B cell (primary cell): ENCODE measurements around the gene ANKRD33B. TPM values are rescaled to one million over a fixed set of nuclear protein-coding genes. Genes with fewer than 3 reads are reported as not detected.

ENCODE experiments used
- ATAC-seq: fragments of 200-7000 bp; cut with Tn5 transposase; one replicate; pipeline ENCODE4 v1.10.0; 2021; ENCODE audit warnings: low read depth, mild to moderate bottlenecking, moderate number of reproducible peaks, moderate library complexity
- CTCF ChIA-PET: fragments of 350-600 bp; sonication (Branson Sonifier 250); formaldehyde crosslinking; loops from one replicate; lab custom pipeline; 2021; ENCODE audit warnings: antibody characterized with exemption, inconsistent platforms; lab: Charles Lee
- POLR2A ChIA-PET: fragments of 350-600 bp; sonication (Branson Sonifier 250); formaldehyde crosslinking; loops from one replicate; lab custom pipeline; 2021; ENCODE audit warnings: antibody characterized with exemption; lab: Charles Lee
- DNase-seq: peaks from one replicate; pipeline ENCODE4 v3.0.0; 2013
- H2AFZ ChIP-seq: 2 replicates; pipeline ENCODE4 v1.6.1; 2012; ENCODE audit warnings: mild to moderate bottlenecking, low read depth, low read length; ENCODE audit not compliant: insufficient read depth, poor library complexity, severe bottlenecking
- H3K27ac ChIP-seq, 2 donors: 1 replicate in 1 of 2; 2 replicates in 1 of 2; pipeline ENCODE4 v1.5.1; 2012 to 2013; ENCODE audit warnings: low read length in 2 of 2, mild to moderate bottlenecking in 2 of 2, moderate library complexity in 1 of 2
- H3K27me3 ChIP-seq, 4 experiments: fragments of 200-600 bp in 1 of 4; sonication (generic) in 1 of 4; replicated peaks in 1 of 4; 1 replicate in 2 of 4; 2 replicates in 2 of 4; pipeline versions ENCODE4 v1.6.1 to v1.7.0; 2013 to 2016; ENCODE audit warnings: low read length in 3 of 4, mild to moderate bottlenecking in 2 of 4, mixed read lengths in 1 of 4, moderate library complexity in 1 of 4; ENCODE audit not compliant: insufficient read depth in 4 of 4, control insufficient read depth in 3 of 4; ENCODE audit errors: control extremely low read depth in 1 of 4
- H3K36me3 ChIP-seq, 2 experiments: replicated peaks in 1 of 2; 1 replicate in 1 of 2; 2 replicates in 1 of 2; pipeline versions ENCODE4 v1.6.1 to v1.7.1; 2013; ENCODE audit warnings: low read length in 1 of 2; ENCODE audit not compliant: insufficient read depth in 2 of 2, control insufficient read depth in 1 of 2; ENCODE audit errors: control extremely low read depth in 1 of 2, extremely low read depth in 1 of 2
- H3K4me1 ChIP-seq, 2 donors: fragments of 200-600 bp in 1 of 2; sonication (generic) in 1 of 2; 1 replicate in 1 of 2; 2 replicates in 1 of 2; pipeline versions ENCODE4 v1.5.1 to v1.6.1; 2013 to 2017; ENCODE audit warnings: low read length in 2 of 2; ENCODE audit not compliant: control insufficient read depth in 2 of 2, insufficient read depth in 2 of 2
- H3K4me2 ChIP-seq: replicated peaks from 2 replicates; pipeline ENCODE3; 2012; ENCODE audit warnings: mild to moderate bottlenecking, low read depth, low read length; ENCODE audit not compliant: poor library complexity, severe bottlenecking
- H3K4me3 ChIP-seq, 5 experiments: fragments of 200-600 bp in 1 of 5; sonication (generic) in 1 of 5; 1 replicate in 3 of 5; 2 replicates in 2 of 5; pipeline versions ENCODE4 v1.5.1 to v1.7.0; 2011 to 2016; ENCODE audit warnings: low read length in 4 of 5, mild to moderate bottlenecking in 4 of 5, low read depth in 2 of 5, control low read depth in 1 of 5, moderate library complexity in 1 of 5; ENCODE audit not compliant: insufficient read depth in 1 of 5; ENCODE audit errors: control extremely low read depth in 1 of 5, extremely low read depth in 1 of 5
- H3K79me2 ChIP-seq: fragments of 200-600 bp; sonication (generic); one replicate; pipeline ENCODE4 v1.6.0; 2016; ENCODE audit warnings: low read length; ENCODE audit not compliant: control insufficient read depth, insufficient read depth
- H3K9ac ChIP-seq: fragments of 200-600 bp; sonication (generic); 2 replicates; pipeline ENCODE4 v1.6.1; 2017; ENCODE audit warnings: mild to moderate bottlenecking, low read length, moderate library complexity
- H3K9me3 ChIP-seq, 3 donors: one replicate each; pipeline versions ENCODE4 v1.6.1 to v1.7.1; 2013; ENCODE audit warnings: low read length in 2 of 3; ENCODE audit not compliant: control insufficient read depth in 2 of 3, insufficient read depth in 1 of 3; ENCODE audit errors: control extremely low read depth in 1 of 3
- H4K20me1 ChIP-seq: 2 replicates; pipeline ENCODE4 v1.6.0; 2012; ENCODE audit warnings: mild to moderate bottlenecking, low read length; ENCODE audit not compliant: insufficient read depth, control insufficient read depth, poor library complexity, severe bottlenecking
- H3K27ac Mint-ChIP-seq: one replicate; pipeline ENCODE4 v1.8.0; 2021; ENCODE audit warnings: mixed read lengths
- H3K27me3 Mint-ChIP-seq: one replicate; pipeline ENCODE4 v1.8.0; 2021; ENCODE audit warnings: mixed read lengths
- H3K4me1 Mint-ChIP-seq: one replicate; pipeline ENCODE4 v1.8.0; 2021; ENCODE audit warnings: mixed read lengths
- H3K4me3 Mint-ChIP-seq: one replicate; pipeline ENCODE4 v1.8.0; 2021; ENCODE audit warnings: mixed read lengths
- H3K9me3 Mint-ChIP-seq: one replicate; pipeline ENCODE4 v1.8.0; 2022; ENCODE audit warnings: mixed read lengths; ENCODE audit not compliant: insufficient read depth
- EZH2 ChIP-seq: IDR thresholded peaks from 2 replicates; pipeline ENCODE4 v1.6.1; 2012; ENCODE audit warnings: borderline replicate concordance, low read depth, mild to moderate bottlenecking, moderate library complexity, low read length; ENCODE audit not compliant: insufficient read depth, poor library complexity, severe bottlenecking
- WGBS: methylation state at CpG from one replicate; pipeline ENCODE4 v1.1.5; 2013; ENCODE audit warnings: missing lambda C conversion rate; ENCODE audit not compliant: insufficient coverage; 5-methylcytosine and 5-hydroxymethylcytosine counted together
- intact Hi-C: fragments of 100-400 bp; cut with micrococcal nuclease; formaldehyde crosslinking; loops from one replicate; pipeline ENCODE4 v1.10.0; 2022
- polyA plus RNA-seq: library from polyadenylated mRNA; depleted of rRNA; stranded (reverse); fragments of >200 nt; gene quantifications from 2 replicates; pipeline ENCODE4 v1.2.3, GENCODE V29; 2012
- total RNA-seq, 2 donors: library from RNA; stranded (reverse); fragments of 120-200 nt in 1 of 2; gene quantifications; 1 replicate in 1 of 2; 2 replicates in 1 of 2; pipeline versions ENCODE4 v1.2.3 to v1.2.4, GENCODE V29; 2013 to 2022
- TF ChIP-seq, protein P1 (sequence below): fragments of 200-600 bp; IDR thresholded peaks from one replicate; pipeline ENCODE4 v1.8.0; 2022; ENCODE audit warnings: antibody characterized with exemption, mild to moderate bottlenecking

Gene ANKRD33B
- total and polyA plus RNA-seq, 2 donors (not counting 1 experiment from before 2014, with no cell fraction given) = 2.9 to 23.4 TPM

DNA sequence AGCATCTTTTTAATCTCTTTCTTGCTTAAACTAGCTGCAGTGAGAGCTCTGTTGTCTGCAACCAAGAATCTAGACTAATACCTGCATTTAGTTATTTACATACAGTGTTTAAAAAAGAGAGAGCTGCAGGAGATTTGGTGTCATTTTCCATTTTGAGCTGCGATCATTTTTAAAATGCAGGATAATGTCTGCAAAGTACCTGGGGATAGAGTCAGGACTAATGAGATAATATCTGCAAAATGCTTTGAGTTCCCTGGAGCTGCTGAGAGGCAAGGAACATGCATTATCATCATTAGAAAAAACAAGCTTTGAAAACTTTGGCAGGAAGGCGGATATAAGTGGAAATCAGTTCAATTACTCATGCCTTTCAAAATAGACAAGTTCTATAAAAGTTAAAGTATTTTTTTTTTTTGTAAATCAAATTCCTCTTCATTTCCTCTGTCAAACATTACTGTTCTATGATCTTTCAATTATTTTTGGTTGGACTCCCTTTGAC is 21.8 kb upstream of the ANKRD33B start:
- POLR2A ChIA-PET = no interaction called here
- no peak overlapping the region for H2AFZ ChIP-seq
- CTCF ChIA-PET = interaction anchor here (0.6 to 1.0 kb wide), 3 partner anchors 58 to 100 kb away, joined by 3 to 5 read pairs (median 3); no protein-coding TSS in a partner anchor
- Mint-ChIP-seq H3K27ac (no peak overlapping the region), H3K4me3 (no peak overlapping the region), H3K27me3 (peaks cover 12% of the 10 kb centered on the region), H3K4me1 (peaks cover 25% of the 10 kb centered on the region), H3K9me3 (no peaks in the 10 kb centered on the region)
- H3K4me1 ChIP-seq = peaks cover 12 to 18% of the 10 kb centered on the region in 2 donors
- H3K79me2 ChIP-seq = no peaks in the 10 kb centered on the region
- no peak overlapping the region for H3K27ac ChIP-seq
- intact Hi-C loops = no loop called here
- H4K20me1 ChIP-seq = peaks cover 6% of the 10 kb centered on the region
- WGBS = 100% methylated on average over 1 of the region's 2 CpGs
- no peak for ATAC-seq
- peaks cover 0 to 5% (median 0%) of the 10 kb centered on the region in 4 experiments for H3K27me3 ChIP-seq
- H3K4me3 ChIP-seq = no peak overlapping the region
- TF ChIP-seq, protein P1, sequence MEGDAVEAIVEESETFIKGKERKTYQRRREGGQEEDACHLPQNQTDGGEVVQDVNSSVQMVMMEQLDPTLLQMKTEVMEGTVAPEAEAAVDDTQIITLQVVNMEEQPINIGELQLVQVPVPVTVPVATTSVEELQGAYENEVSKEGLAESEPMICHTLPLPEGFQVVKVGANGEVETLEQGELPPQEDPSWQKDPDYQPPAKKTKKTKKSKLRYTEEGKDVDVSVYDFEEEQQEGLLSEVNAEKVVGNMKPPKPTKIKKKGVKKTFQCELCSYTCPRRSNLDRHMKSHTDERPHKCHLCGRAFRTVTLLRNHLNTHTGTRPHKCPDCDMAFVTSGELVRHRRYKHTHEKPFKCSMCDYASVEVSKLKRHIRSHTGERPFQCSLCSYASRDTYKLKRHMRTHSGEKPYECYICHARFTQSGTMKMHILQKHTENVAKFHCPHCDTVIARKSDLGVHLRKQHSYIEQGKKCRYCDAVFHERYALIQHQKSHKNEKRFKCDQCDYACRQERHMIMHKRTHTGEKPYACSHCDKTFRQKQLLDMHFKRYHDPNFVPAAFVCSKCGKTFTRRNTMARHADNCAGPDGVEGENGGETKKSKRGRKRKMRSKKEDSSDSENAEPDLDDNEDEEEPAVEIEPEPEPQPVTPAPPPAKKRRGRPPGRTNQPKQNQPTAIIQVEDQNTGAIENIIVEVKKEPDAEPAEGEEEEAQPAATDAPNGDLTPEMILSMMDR = no peak
- no peak for TF ChIP-seq EZH2
- no peak for DNase-seq
- H3K4me2 ChIP-seq = no peak overlapping the region
- H3K36me3 ChIP-seq = no peaks in the 10 kb centered on the region
- no peak overlapping the region for H3K9ac ChIP-seq
- no peaks in the 10 kb centered on the region for H3K9me3 ChIP-seq

DNA sequence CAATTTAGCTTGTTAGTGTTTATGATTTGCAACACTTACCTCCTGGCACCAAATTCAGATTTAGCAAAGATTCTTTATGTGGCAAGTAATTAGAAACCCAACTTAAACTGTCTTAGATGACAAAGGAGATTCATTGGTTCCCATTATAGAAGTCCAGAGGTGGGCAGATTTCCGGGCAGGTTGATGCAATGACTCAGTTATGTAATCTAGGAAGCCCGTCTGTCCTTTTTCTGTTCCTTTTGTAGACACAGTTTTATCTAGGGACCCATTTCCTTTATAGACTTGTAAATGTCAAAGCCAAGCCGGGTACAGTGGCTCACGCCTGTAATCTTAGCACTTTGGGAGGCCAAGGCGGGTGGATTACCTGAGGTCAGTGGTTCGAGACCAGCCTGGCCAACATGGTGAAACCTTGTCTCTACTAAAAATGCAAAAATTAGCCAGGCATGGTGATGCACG is 20.3 kb upstream of the ANKRD33B start:
- Histone ChIP-seq H3K4me3 (no peak overlapping the region), H3K36me3 (no peaks in the 10 kb centered on the region), H3K9me3 (peaks cover 0 to 3% (median 0%) of the 10 kb centered on the region in 3 donors), H4K20me1 (no peaks in the 10 kb centered on the region), H3K4me1 (peaks cover 0 to 4% of the 10 kb centered on the region in 2 donors), H3K9ac (no peak overlapping the region), H3K27me3 (peaks cover 0 to 9% (median 0%) of the 10 kb centered on the region in 4 experiments), H2AFZ (no peak overlapping the region), H3K79me2 (no peaks in the 10 kb centered on the region), H3K4me2 (no peak overlapping the region), H3K27ac (no peak overlapping the region)
- peaks cover 6% of the 10 kb centered on the region for H3K27me3 Mint-ChIP-seq
- ChIA-PET POLR2A (no interaction called here), CTCF (interaction anchor here (1.4 kb wide), 1 partner anchor 13 kb away, joined by 4 read pairs; no protein-coding TSS in a partner anchor)
- peaks cover 14% of the 10 kb centered on the region for H3K4me1 Mint-ChIP-seq
- intact Hi-C loops = no loop called here
- no peak overlapping the region for H3K27ac Mint-ChIP-seq
- H3K9me3 Mint-ChIP-seq = no peaks in the 10 kb centered on the region
- ATAC-seq (no peak), DNase-seq (no peak)
- TF ChIP-seq, protein P1 = no peak
- TF ChIP-seq EZH2 = no peak
- 79% methylated on average over 7 of the region's 7 CpGs for WGBS
- no peak overlapping the region for H3K4me3 Mint-ChIP-seq
